KOPT-K1 (cell line): Measurements from ENCODE around the gene SPATA32.

ENCODE experiments used
- H3K27ac ChIP-seq: fragments of 200-600 bp; sonication (generic); 2 replicates; pipeline ENCODE4 v1.5.1; 2016; ENCODE audit warnings: antibody characterized with exemption, mild to moderate bottlenecking, low read depth, low read length; ENCODE audit not compliant: poor library complexity, severe bottlenecking
- H3K36me3 ChIP-seq: fragments of 200-600 bp; sonication (generic); 2 replicates; pipeline ENCODE4 v1.5.1; 2017; ENCODE audit warnings: antibody characterized with exemption, mild to moderate bottlenecking, low read length, moderate library complexity; ENCODE audit not compliant: insufficient read depth
- H3K9me3 ChIP-seq: fragments of 200-600 bp; sonication (generic); 2 replicates; pipeline ENCODE4 v1.5.1; 2017; ENCODE audit warnings: antibody characterized with exemption, low read length, mild to moderate bottlenecking; ENCODE audit not compliant: insufficient read depth, poor library complexity, severe bottlenecking

Gene SPATA32

DNA sequence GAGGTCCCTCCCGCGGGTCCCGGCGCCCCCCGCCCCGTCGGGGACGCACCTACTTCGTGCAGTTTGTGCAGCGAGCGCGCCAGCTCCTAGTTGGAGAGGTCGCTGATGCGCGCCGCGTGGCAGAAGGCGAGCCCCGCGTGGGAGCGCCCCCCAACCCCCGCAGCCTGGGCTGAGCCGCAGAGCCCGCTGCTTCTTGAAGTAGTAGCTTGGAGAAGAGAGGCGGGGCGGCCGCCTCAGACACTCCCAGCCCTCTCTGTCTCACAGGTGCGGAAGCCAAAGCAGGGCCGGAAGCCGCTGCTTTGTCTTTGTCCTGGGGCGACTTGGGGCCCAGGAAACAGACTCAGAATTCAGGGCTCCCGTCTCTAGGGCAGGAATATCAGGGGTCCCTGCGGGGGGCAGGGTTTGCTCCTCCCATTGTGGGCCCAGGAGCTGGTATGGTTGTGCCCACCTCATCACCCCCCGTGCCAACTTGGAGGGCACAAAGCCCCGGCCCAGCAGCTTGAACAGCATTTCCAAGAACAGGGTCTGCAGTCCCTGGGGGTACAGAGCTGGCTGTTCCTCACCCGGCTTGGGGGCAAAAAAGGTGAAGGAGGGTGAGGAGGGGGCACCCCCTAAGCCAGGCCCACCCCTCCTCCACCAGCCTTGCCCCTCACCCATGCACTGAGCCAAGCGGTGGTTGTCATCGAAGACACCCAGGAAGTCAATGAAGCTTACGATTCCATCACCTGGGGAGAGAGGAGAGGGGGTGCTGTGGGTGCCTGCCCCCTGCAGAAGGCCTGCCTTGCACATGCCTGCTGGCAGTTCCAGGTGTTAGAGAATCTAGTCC, 13.5 kb downstream of the SPATA32 start:
- peak overlapping the region; percentile 98 for H3K27ac ChIP-seq
- peaks cover 62% of the 10 kb centered on the region for H3K36me3 ChIP-seq
- no peaks in the 10 kb centered on the region for H3K9me3 ChIP-seq

- peaks cover 70% of the 10 kb centered on the region for H3K36me3 ChIP-seq
- H3K27ac ChIP-seq: peak overlapping the region; percentile 98
- H3K9me3 ChIP-seq: no peaks in the 10 kb centered on the region
These were observed 14.3 kb downstream of the SPATA32 start for GRCh38 chr17:45247429-45248131.

GRCh38 chr17:45246861-45247428, 14.9 kb downstream of the SPATA32 start:
- H3K27ac ChIP-seq: peak overlapping the region; percentile 98
- peaks cover 74% of the 10 kb centered on the region for H3K36me3 ChIP-seq
- H3K9me3 ChIP-seq: no peaks in the 10 kb centered on the region

GRCh38 chr17:45246338-45246737, 15.6 kb downstream of the SPATA32 start:
- H3K27ac ChIP-seq: peak overlapping the region; percentile 98
- no peaks in the 10 kb centered on the region for H3K9me3 ChIP-seq

DNA sequence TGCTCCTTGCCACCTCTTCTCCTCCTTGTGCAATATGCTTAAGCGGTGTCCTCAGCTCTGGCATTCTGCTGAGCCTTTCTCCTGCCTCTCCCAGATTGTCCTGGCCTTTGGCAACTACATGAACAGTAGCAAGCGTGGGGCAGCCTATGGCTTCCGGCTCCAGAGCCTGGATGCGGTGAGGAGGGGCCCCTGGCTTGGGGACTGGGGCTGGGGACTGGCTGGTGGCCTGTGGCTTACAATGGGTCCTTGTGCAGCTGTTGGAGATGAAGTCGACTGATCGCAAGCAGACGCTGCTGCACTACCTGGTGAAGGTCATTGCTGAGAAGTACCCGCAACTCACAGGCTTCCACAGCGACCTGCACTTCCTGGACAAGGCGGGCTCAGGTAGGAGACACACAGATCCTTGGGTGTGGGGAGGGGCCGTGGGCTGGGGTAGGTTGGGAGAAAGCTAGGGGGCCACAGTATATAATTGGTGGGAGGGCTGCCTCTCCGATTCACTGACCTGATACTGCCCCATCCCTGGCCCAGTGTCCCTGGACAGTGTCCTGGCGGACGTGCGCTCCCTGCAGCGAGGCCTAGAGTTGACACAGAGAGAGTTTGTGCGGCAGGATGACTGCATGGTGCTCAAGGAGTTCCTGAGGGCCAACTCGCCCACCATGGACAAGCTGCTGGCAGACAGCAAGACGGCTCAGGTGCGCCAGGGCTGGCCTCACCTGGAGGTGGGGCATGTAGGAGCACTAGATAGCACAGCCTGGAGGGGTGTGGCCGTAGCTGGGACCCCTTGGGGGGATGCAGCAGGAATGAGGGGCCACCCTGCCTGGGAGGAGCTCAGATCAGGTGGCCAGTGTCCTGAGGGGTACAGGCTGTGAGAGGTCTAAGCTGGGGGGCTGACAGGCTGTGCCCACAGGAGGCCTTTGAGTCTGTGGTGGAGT, 16.9 kb downstream of the SPATA32 start:
- H3K36me3 ChIP-seq: peaks cover 73% of the 10 kb centered on the region
- H3K27ac ChIP-seq: no peak overlapping the region
- H3K9me3 ChIP-seq: no peaks in the 10 kb centered on the region

More at GRCh38 chr17:45246338-45246737, 15.6 kb downstream of the SPATA32 start:
- H3K36me3 ChIP-seq: peaks cover 73% of the 10 kb centered on the region

GRCh38 chr17:45243750-45244149, 18.1 kb downstream of the SPATA32 start:
- Histone ChIP-seq H3K9me3 (no peaks in the 10 kb centered on the region), H3K27ac (no peak overlapping the region), H3K36me3 (peaks cover 79% of the 10 kb centered on the region)

DNA sequence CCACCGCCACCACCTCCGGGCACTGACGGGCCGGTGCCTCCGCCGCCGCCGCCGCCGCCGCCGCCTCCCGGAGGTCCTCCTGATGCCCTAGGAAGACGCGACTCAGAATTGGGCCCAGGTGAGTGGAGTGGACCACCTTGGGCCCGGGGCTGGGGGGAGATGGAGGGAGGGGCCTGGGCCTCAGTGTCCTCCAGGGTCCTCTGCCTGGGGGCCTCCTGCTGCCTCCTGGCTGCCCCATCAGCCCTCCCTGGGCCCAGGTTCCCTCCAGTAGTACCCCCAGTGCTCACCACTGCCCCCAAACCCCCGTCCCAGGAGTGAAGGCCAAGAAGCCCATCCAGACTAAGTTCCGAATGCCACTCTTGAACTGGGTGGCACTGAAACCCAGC, 19.9 kb downstream of the SPATA32 start:
- peaks cover 96% of the 10 kb centered on the region for H3K36me3 ChIP-seq

GRCh38 chr17:45241328-45242028, 20.4 kb downstream of the SPATA32 start:
- Histone ChIP-seq H3K36me3 (peaks cover 97% of the 10 kb centered on the region), H3K9me3 (no peaks in the 10 kb centered on the region), H3K27ac (no peak overlapping the region)

More for the DNA sequence above, 19.9 kb downstream of the SPATA32 start:
- no peaks in the 10 kb centered on the region for H3K9me3 ChIP-seq
- no peak overlapping the region for H3K27ac ChIP-seq

DNA sequence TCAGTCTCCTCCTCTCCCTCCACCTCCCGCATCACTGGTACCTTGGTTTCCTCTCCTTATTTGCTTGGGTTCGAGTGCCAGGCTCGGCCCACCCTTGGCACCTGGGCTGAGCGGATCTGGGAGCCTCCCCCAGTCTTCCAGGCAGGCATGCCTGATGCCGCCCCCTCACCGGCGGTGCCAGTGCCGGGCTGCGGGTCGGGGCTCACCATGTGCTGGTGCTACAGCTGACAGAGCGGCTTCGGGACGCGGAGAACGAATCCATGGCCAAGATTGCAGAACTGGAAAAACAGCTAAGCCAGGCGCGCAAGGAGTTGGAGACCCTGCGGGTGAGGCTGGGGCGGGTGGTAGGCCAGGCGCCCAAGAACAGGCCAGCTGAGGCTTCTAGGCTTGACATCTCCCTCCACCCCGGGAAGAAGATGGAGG, 21.0 kb downstream of the SPATA32 start:
- peaks cover 97% of the 10 kb centered on the region for H3K36me3 ChIP-seq
- H3K27ac ChIP-seq: no peak overlapping the region

DNA sequence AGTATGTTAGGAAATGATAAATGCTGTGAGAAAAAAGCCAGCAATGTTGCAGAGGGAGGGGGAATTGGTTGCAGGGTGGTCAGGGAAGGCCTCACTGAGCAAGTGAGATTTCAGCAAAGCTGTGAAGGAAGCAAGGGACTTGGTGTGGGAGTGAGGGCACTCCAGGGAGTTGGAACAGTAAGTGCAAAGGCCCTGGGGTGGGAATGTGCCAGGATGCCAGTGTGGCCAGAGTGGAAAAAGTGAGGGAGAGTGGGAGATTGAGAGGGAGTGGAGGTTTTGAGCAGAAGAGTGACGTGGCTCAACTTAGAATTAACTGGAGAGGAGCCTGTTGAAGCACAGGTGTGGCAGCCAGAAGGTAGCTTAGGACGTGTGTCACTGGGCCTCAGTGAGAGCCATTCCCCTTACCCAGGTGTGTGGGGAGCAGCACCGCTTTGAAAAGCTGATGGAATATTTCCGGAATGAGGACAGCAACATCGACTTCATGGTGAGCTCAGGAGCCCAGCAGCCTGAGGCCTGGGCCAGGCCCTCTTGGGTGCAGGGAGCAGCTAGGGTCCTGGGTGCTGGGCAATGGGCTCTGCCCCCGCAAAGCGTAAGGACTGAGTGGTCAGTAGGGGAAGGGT, 23.6 kb downstream of the SPATA32 start:
- Histone ChIP-seq H3K36me3 (peaks cover 95% of the 10 kb centered on the region), H3K27ac (no peak overlapping the region), H3K9me3 (no peaks in the 10 kb centered on the region)

More for the DNA sequence above, 21.0 kb downstream of the SPATA32 start:
- H3K9me3 ChIP-seq: no peaks in the 10 kb centered on the region

- Histone ChIP-seq H3K27ac (no peak overlapping the region), H3K36me3 (peaks cover 95% of the 10 kb centered on the region), H3K9me3 (no peaks in the 10 kb centered on the region)
These were observed 24.2 kb downstream of the SPATA32 start for GRCh38 chr17:45237686-45238085.

- Histone ChIP-seq H3K27ac (peak overlapping the region; percentile 36), H3K36me3 (peaks cover 93% of the 10 kb centered on the region), H3K9me3 (no peaks in the 10 kb centered on the region)
These were observed 25.6 kb downstream of the SPATA32 start for GRCh38 chr17:45236282-45236606.

GRCh38 chr17:45235416-45236281, 26.2 kb downstream of the SPATA32 start:
- peak overlapping the region; percentile 36 for H3K27ac ChIP-seq
- no peaks in the 10 kb centered on the region for H3K9me3 ChIP-seq

More at GRCh38 chr17:45235416-45236281, 26.2 kb downstream of the SPATA32 start:
- H3K36me3 ChIP-seq: peaks cover 88% of the 10 kb centered on the region
